ENCODE data around the gene GPR161. TPM values are rescaled to one million over a fixed set of nuclear protein-coding genes. Genes with fewer than 3 reads are reported as not detected.

GPR161 gene
- polyA plus RNA-seq, 2 of the 4 experiments (the other 2 are of a cell fraction), result 7.8 to 9.4 TPM

- Histone ChIP-seq H3K9me3 (peaks cover 25% of the 10 kb centered on the region), H3K4me1 (no peaks in the 10 kb centered on the region), H3K27ac (no peak overlapping the region), H3K4me2 (no peak overlapping the region), H3K4me3 (no peak overlapping the region)
- ChIA-PET CTCF (interaction anchor here (1.0 to 2.9 kb wide), 3 partner anchors 8 to 15 kb away, joined by 3 to 11 read pairs (median 4); no protein-coding TSS in a partner anchor), POLR2A (no interaction called here)
- FAIRE-seq (no peak), DNase-seq (ENCODE audit: low read depth in 1 of 2, low spot score in 1 of 2) (no peak), ATAC-seq (no peak)
- TF ChIP-seq SREBF2 (IDR thresholded peaks at IDR 0.05) (no peak), ATOH8 (CRISPR knock-in tag; IDR thresholded peaks at IDR 0.05; ENCODE audit: low read depth) (no peak), CHD2 (IDR thresholded peaks at IDR 0.05; ENCODE audit: low read length, partially characterized antibody) (no peak), ZFP36 (IDR thresholded peaks at IDR 0.05; ENCODE audit: borderline replicate concordance, partially characterized antibody) (no peak), PHF8 (IDR thresholded peaks at IDR 0.05; ENCODE audit: borderline replicate concordance, low read depth) (no peak), CHD4 (IDR thresholded peaks at IDR 0.05; ENCODE audit: borderline replicate concordance) (no peak), ESRRA (IDR thresholded peaks at IDR 0.05; ENCODE audit: borderline replicate concordance, low read length) (no peak), BHLHE40 (IDR thresholded peaks at IDR 0.05; ENCODE audit: low read depth, low read length) (no peak), ZNF302 (CRISPR knock-in tag; IDR thresholded peaks at IDR 0.05) (no peak), EP300 (IDR thresholded peaks at IDR 0.05) (no peak), HDAC2 (IDR thresholded peaks at IDR 0.05) (no peak)
- WGBS (ENCODE audit: missing lambda C conversion rate), result 42% methylated on average over 1 of the region's 1 CpG
Observed at GRCh38 chr1:168159979-168160378, 23.2 kb upstream of the GPR161 start.

GRCh38 chr1:168159251-168159650, 22.5 kb upstream of the GPR161 start:
- H3K4me1 ChIP-seq, result no peaks in the 10 kb centered on the region
- no peak overlapping the region for H3K4me2 ChIP-seq
- DNase-seq (ENCODE audit: low read depth in 1 of 2, low spot score in 1 of 2) (no peak), ATAC-seq (no peak), FAIRE-seq (no peak)
- H3K27ac ChIP-seq, result no peak overlapping the region
- 0% methylated on average over 1 of the region's 1 CpG for WGBS (ENCODE audit: missing lambda C conversion rate)
- ChIA-PET CTCF (interaction anchor here (1.1 to 2.9 kb wide), 2 partner anchors 9 to 14 kb away, joined by 3 to 11 read pairs; no protein-coding TSS in a partner anchor), POLR2A (no interaction called here)
- peaks cover 25% of the 10 kb centered on the region for H3K9me3 ChIP-seq
- H3K4me3 ChIP-seq, result no peak overlapping the region
- TF ChIP-seq HOXB5 (CRISPR knock-in tag; IDR thresholded peaks at IDR 0.05), result no peak
- TF ChIP-seq, protein P1, sequence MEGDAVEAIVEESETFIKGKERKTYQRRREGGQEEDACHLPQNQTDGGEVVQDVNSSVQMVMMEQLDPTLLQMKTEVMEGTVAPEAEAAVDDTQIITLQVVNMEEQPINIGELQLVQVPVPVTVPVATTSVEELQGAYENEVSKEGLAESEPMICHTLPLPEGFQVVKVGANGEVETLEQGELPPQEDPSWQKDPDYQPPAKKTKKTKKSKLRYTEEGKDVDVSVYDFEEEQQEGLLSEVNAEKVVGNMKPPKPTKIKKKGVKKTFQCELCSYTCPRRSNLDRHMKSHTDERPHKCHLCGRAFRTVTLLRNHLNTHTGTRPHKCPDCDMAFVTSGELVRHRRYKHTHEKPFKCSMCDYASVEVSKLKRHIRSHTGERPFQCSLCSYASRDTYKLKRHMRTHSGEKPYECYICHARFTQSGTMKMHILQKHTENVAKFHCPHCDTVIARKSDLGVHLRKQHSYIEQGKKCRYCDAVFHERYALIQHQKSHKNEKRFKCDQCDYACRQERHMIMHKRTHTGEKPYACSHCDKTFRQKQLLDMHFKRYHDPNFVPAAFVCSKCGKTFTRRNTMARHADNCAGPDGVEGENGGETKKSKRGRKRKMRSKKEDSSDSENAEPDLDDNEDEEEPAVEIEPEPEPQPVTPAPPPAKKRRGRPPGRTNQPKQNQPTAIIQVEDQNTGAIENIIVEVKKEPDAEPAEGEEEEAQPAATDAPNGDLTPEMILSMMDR (IDR thresholded peaks at IDR 0.05), result no peak
- no peak for TF ChIP-seq CBX8 (IDR thresholded peaks at IDR 0.05)
- TF ChIP-seq RCOR1 (IDR thresholded peaks at IDR 0.05; ENCODE audit: low read depth, low read length), result no peak
- no peak for TF ChIP-seq POLR2AphosphoS2 (conservative IDR thresholded peaks at IDR 0.05; ENCODE audit: low read length)
- no peak for TF ChIP-seq ZFP36 (IDR thresholded peaks at IDR 0.05; ENCODE audit: borderline replicate concordance, partially characterized antibody)
- no peak for TF ChIP-seq HEYL (CRISPR knock-in tag; IDR thresholded peaks at IDR 0.05)
- no peak for TF ChIP-seq HMGXB4 (CRISPR knock-in tag; IDR thresholded peaks at IDR 0.05; ENCODE audit: borderline replicate concordance)
- TF ChIP-seq USF2 (IDR thresholded peaks at IDR 0.05), result no peak
- no peak for TF ChIP-seq NR3C1 (IDR thresholded peaks at IDR 0.05)
- no peak for TF ChIP-seq RARB (CRISPR knock-in tag; IDR thresholded peaks at IDR 0.05)
- TF ChIP-seq EHF (CRISPR knock-in tag; IDR thresholded peaks at IDR 0.05), result no peak
- TF ChIP-seq, protein P2, sequence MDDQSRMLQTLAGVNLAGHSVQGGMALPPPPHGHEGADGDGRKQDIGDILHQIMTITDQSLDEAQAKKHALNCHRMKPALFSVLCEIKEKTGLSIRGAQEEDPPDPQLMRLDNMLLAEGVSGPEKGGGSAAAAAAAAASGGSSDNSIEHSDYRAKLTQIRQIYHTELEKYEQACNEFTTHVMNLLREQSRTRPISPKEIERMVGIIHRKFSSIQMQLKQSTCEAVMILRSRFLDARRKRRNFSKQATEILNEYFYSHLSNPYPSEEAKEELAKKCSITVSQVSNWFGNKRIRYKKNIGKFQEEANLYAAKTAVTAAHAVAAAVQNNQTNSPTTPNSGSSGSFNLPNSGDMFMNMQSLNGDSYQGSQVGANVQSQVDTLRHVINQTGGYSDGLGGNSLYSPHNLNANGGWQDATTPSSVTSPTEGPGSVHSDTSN (IDR thresholded peaks at IDR 0.05), result no peak
- TF ChIP-seq TFCP2L1 (CRISPR knock-in tag; IDR thresholded peaks at IDR 0.05), result no peak
- TF ChIP-seq RAD21 (conservative IDR thresholded peaks at IDR 0.05 in 1 of 2, IDR thresholded peaks at IDR 0.05 in 1 of 2), result no peak
- TF ChIP-seq GATA3 (IDR thresholded peaks at IDR 0.05; ENCODE audit: borderline replicate concordance), result no peak
- TF ChIP-seq RNF2 (IDR thresholded peaks at IDR 0.05; ENCODE audit: borderline replicate concordance, low read depth), result no peak

Measured in A549 (cell line).